GM23338 (cell line): ENCODE data around the gene NFATC3. TPM values are rescaled to one million over a fixed set of nuclear protein-coding genes. Genes with fewer than 3 reads are reported as not detected.

Experiments
- ATAC-seq: fragments of 200-7000 bp; cut with Tn5 transposase; 3 replicates; pipeline ENCODE4 v1.9.1; 2020
- DNase-seq: peaks from one replicate; pipeline ENCODE4 v3.0.0-alpha.2; 2015; ENCODE audit warnings: low spot score
- H2AFZ ChIP-seq: fragments of 200-600 bp; sonication (generic); 2 replicates; pipeline ENCODE4 v1.8.0; 2016; ENCODE audit warnings: antibody characterized with exemption, mild to moderate bottlenecking, moderate library complexity
- H3F3A ChIP-seq: fragments of 200-600 bp; sonication (generic); replicated peaks from 2 replicates; pipeline ENCODE4 v1.8.0; 2017; ENCODE audit warnings: antibody characterized with exemption, mixed run types, low read depth
- H3K27ac ChIP-seq: fragments of 200-600 bp; sonication (generic); 2 replicates; pipeline ENCODE4 v1.6.1; 2016; ENCODE audit warnings: low read depth
- H3K27me3 ChIP-seq: fragments of 200-600 bp; sonication (generic); 2 replicates; pipeline ENCODE4 v1.8.0; 2016; ENCODE audit warnings: mild to moderate bottlenecking, mixed run types, moderate library complexity; ENCODE audit not compliant: insufficient read depth
- H3K36me3 ChIP-seq: fragments of 200-600 bp; sonication (generic); 2 replicates; pipeline ENCODE4 v1.8.0; 2016; ENCODE audit warnings: mild to moderate bottlenecking; ENCODE audit not compliant: insufficient read depth
- H3K4me1 ChIP-seq: fragments of 200-600 bp; sonication (generic); 2 replicates; pipeline ENCODE4 v1.8.0; 2016; ENCODE audit warnings: mild to moderate bottlenecking, moderate library complexity; ENCODE audit not compliant: insufficient read depth
- H3K4me2 ChIP-seq: fragments of 200-600 bp; sonication (generic); 2 replicates; pipeline ENCODE4 v1.7.1; 2017; ENCODE audit warnings: mixed run types
- H3K4me3 ChIP-seq: fragments of 200-600 bp; sonication (generic); 2 replicates; pipeline ENCODE4 v1.6.1; 2016; ENCODE audit warnings: mixed run types
- H3K79me2 ChIP-seq: fragments of 200-600 bp; sonication (generic); replicated peaks from 2 replicates; pipeline ENCODE4 v1.8.0; 2017; ENCODE audit warnings: mild to moderate bottlenecking; ENCODE audit not compliant: insufficient read depth
- H3K9me2 ChIP-seq: fragments of 200-600 bp; sonication (generic); 2 replicates; pipeline ENCODE4 v1.8.0; 2017; ENCODE audit not compliant: insufficient read depth
- H4K20me1 ChIP-seq: fragments of 200-600 bp; sonication (generic); replicated peaks from 2 replicates; pipeline ENCODE4 v1.8.0; 2017; ENCODE audit warnings: mild to moderate bottlenecking; ENCODE audit not compliant: insufficient read depth
- H3K27ac Mint-ChIP-seq: 2 replicates; pipeline ENCODE4 v1.8.0; 2020; ENCODE audit warnings: inconsistent platforms, mild to moderate bottlenecking, moderate library complexity, mixed read lengths
- H3K27me3 Mint-ChIP-seq: 3 replicates; pipeline ENCODE4 v1.8.0; 2022; ENCODE audit warnings: low read depth, mild to moderate bottlenecking, moderate library complexity, mixed read lengths, inconsistent platforms; ENCODE audit not compliant: insufficient read depth, poor library complexity
- H3K36me3 Mint-ChIP-seq: 3 replicates; pipeline ENCODE4 v1.8.0; 2021; ENCODE audit warnings: low read depth, mild to moderate bottlenecking, inconsistent platforms, moderate library complexity, mixed read lengths
- H3K4me1 Mint-ChIP-seq: 3 replicates; pipeline ENCODE4 v1.8.0; 2020; ENCODE audit warnings: mild to moderate bottlenecking, inconsistent platforms, mixed read lengths
- H3K4me3 Mint-ChIP-seq: 3 replicates; pipeline ENCODE4 v1.8.0; 2021; ENCODE audit warnings: moderate library complexity, mild to moderate bottlenecking, inconsistent platforms, mixed read lengths
- H3K9me3 Mint-ChIP-seq: 3 replicates; pipeline ENCODE4 v1.8.0; 2020; ENCODE audit warnings: moderate library complexity, mild to moderate bottlenecking, inconsistent platforms, mixed read lengths
- CREB1 ChIP-seq: fragments of 250-450 bp; sonication (Bioruptor Pico); IDR thresholded peaks from 2 replicates; pipeline ENCODE4 v1.5.0; 2020; ENCODE audit warnings: low read depth, mild to moderate bottlenecking, moderate library complexity
- EZH2 ChIP-seq: fragments of 200-600 bp; sonication (generic); IDR thresholded peaks from one replicate; pipeline ENCODE4 v1.8.0; 2017; ENCODE audit warnings: antibody characterized with exemption, mild to moderate bottlenecking, low read depth; ENCODE audit not compliant: unreplicated experiment
- EZH2phosphoT487 ChIP-seq: fragments of 200-600 bp; sonication (generic); IDR thresholded peaks from one replicate; pipeline ENCODE4 v1.8.1; 2018; ENCODE audit warnings: antibody characterized with exemption; ENCODE audit not compliant: unreplicated experiment
- NANOG ChIP-seq: IDR thresholded peaks from 2 replicates; pipeline ENCODE4 v1.6.1; 2016; ENCODE audit warnings: antibody characterized with exemption, borderline replicate concordance
- POLR2AphosphoS5 ChIP-seq: IDR thresholded peaks from 2 replicates; pipeline ENCODE4 v1.6.1; 2016; ENCODE audit warnings: antibody characterized with exemption, low read depth
- REST ChIP-seq: IDR thresholded peaks from one replicate; pipeline ENCODE4 v1.6.1; 2018; ENCODE audit warnings: antibody characterized with exemption; ENCODE audit not compliant: unreplicated experiment
- STAT1 ChIP-seq: IDR thresholded peaks from one replicate; pipeline ENCODE4 v1.6.1; 2016; ENCODE audit warnings: antibody characterized with exemption; ENCODE audit not compliant: unreplicated experiment
- ZNF114 ChIP-seq: fragments of 250-450 bp; sonication (Bioruptor Pico); IDR thresholded peaks from 2 replicates; pipeline ENCODE4 v1.5.0; 2020; ENCODE audit warnings: mild to moderate bottlenecking, moderate library complexity
- ZNF331 ChIP-seq: fragments of 250-450 bp; sonication (Bioruptor Pico); IDR thresholded peaks from 2 replicates; pipeline ENCODE4 v1.5.0; 2020; ENCODE audit warnings: low read depth, mild to moderate bottlenecking, moderate library complexity
- polyA plus RNA-seq: library from polyadenylated mRNA; unstranded; fragments of >200 nt; fragmentation: Nextera tagmentation; extraction: Ambion mirVana; gene quantifications from 2 replicates; pipeline ENCODE4 v1.2.1, GENCODE V29; 2016
- total RNA-seq: library from RNA; depleted of rRNA; stranded (reverse); fragments of >200 nt; shearing (Covaris generic); gene quantifications from 2 replicates; pipeline ENCODE4 v1.2.3, GENCODE V29; 2014
- TF ChIP-seq, protein P1 (sequence below), 2 experiments: fragments of 200-600 bp in 1 of 2; sonication (generic) in 1 of 2; conservative IDR thresholded peaks; 2 replicates each; pipeline versions ENCODE4 v1.5.1 to v1.6.1; 2016 to 2017; ENCODE audit warnings: antibody characterized with exemption in 2 of 2, low read depth in 2 of 2, mild to moderate bottlenecking in 2 of 2, moderate library complexity in 1 of 2

Gene NFATC3
- total and polyA plus RNA-seq, 2 experiments from 2014 or later: 9.2 to 40.9 TPM

DNA sequence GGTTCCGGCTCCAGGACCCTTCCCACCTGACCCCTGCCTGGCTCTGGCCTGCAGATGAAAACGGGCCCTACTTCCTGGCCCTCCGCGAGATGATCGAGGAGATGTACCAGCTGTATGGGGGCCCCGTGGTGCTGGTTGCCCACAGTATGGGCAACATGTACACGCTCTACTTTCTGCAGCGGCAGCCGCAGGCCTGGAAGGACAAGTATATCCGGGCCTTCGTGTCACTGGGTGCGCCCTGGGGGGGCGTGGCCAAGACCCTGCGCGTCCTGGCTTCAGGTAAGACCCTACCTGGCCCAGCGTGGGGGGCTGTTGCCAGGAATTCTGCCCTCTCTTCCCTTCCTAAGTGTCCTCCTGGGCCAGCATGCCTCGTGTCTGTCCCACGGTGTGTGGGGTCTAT lies 170.5 kb downstream of the NFATC3 start (continued):
- no peak for TF ChIP-seq REST

- H3K36me3 Mint-ChIP-seq: no peaks in the 10 kb centered on the region
- no peak overlapping the region for H3K4me3 ChIP-seq
- H4K20me1 ChIP-seq: no peaks in the 10 kb centered on the region; the same call in 1 of the 2 replicates
- H3K4me1 Mint-ChIP-seq: no peaks in the 10 kb centered on the region; the same call in 2 of the 3 replicates
- H3F3A ChIP-seq: 0 out of 2 replicates have a peak, but pooled peaks cover 3% of the 10 kb centered on the region
- no peaks in the 10 kb centered on the region for H3K9me3 Mint-ChIP-seq
- no peaks in the 10 kb centered on the region for H3K27me3 ChIP-seq
- H3K4me3 Mint-ChIP-seq: no peak overlapping the region
- DNase-seq (no peak), ATAC-seq (no peak)
- no peaks in the 10 kb centered on the region for H3K79me2 ChIP-seq
- no peaks in the 10 kb centered on the region for H3K36me3 ChIP-seq
- no peaks in the 10 kb centered on the region for H3K4me1 ChIP-seq
- no peak overlapping the region for H3K4me2 ChIP-seq
- H3K27ac Mint-ChIP-seq: no peak overlapping the region
- no peak overlapping the region for H2AFZ ChIP-seq
- H3K27me3 Mint-ChIP-seq: peaks cover 5% of the 10 kb centered on the region
- no peaks in the 10 kb centered on the region for H3K9me2 ChIP-seq
- H3K27ac ChIP-seq: no peak overlapping the region
- TF ChIP-seq ZNF114 (CRISPR knock-in tag) (no peak), EZH2 (no peak), NANOG (no peak), POLR2AphosphoS5 (no peak), ZNF331 (CRISPR knock-in tag) (no peak), STAT1 (no peak), REST (no peak), EZH2phosphoT487 (no peak), CREB1 (CRISPR knock-in tag) (no peak)
- TF ChIP-seq, protein P1, sequence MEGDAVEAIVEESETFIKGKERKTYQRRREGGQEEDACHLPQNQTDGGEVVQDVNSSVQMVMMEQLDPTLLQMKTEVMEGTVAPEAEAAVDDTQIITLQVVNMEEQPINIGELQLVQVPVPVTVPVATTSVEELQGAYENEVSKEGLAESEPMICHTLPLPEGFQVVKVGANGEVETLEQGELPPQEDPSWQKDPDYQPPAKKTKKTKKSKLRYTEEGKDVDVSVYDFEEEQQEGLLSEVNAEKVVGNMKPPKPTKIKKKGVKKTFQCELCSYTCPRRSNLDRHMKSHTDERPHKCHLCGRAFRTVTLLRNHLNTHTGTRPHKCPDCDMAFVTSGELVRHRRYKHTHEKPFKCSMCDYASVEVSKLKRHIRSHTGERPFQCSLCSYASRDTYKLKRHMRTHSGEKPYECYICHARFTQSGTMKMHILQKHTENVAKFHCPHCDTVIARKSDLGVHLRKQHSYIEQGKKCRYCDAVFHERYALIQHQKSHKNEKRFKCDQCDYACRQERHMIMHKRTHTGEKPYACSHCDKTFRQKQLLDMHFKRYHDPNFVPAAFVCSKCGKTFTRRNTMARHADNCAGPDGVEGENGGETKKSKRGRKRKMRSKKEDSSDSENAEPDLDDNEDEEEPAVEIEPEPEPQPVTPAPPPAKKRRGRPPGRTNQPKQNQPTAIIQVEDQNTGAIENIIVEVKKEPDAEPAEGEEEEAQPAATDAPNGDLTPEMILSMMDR (conservative IDR thresholded peaks at IDR 0.05; ENCODE audit: low read depth in 2 of 2): no peak
Observed at GRCh38 chr16:68257251-68257905, 172.2 kb downstream of the NFATC3 start.
